ENCODE results near the gene SLC25A29. TPM values are rescaled to one million over a fixed set of nuclear protein-coding genes. Genes with fewer than 3 reads are reported as not detected.

The SLC25A29 gene
- total and polyA plus RNA-seq, 2 of the 13 experiments (the other 11 are each of a cell fraction or from before 2014, with no cell fraction given): 12.2 to 17.2 TPM

GRCh38 chr14:100285021-100285912, 21.0 kb downstream of the SLC25A29 start (continued):
- TF ChIP-seq RORA (CRISPR knock-in tag; IDR thresholded peaks at IDR 0.05): no peak
- no peak for TF ChIP-seq ZNF530 (CRISPR knock-in tag; IDR thresholded peaks at IDR 0.05; ENCODE audit: low read depth)
- no peak for TF ChIP-seq HCFC1 (IDR thresholded peaks at IDR 0.05; ENCODE audit: low read depth, low read length)
- peak; percentile 59; the same call in 1 of the 2 replicates for TF ChIP-seq ZNF691 (CRISPR knock-in tag; IDR thresholded peaks at IDR 0.05; ENCODE audit: borderline replicate concordance, low read depth)
- no peak for TF ChIP-seq PHB2 (IDR thresholded peaks at IDR 0.05; ENCODE audit: partially characterized antibody)
- peak; percentile 67; the same call in 1 of the 2 replicates for TF ChIP-seq ZNF503 (CRISPR knock-in tag; IDR thresholded peaks at IDR 0.05)
- TF ChIP-seq SPEN (CRISPR knock-in tag; IDR thresholded peaks at IDR 0.05; ENCODE audit: low read depth): peak; percentile 69
- peak; percentile 76 for TF ChIP-seq BORCS8-MEF2B (CRISPR knock-in tag; IDR thresholded peaks at IDR 0.05)
- TF ChIP-seq ZNF557 (CRISPR knock-in tag; IDR thresholded peaks at IDR 0.05): peak; percentile 82; the same call in 1 of the 2 replicates
- TF ChIP-seq NKX3-1 (CRISPR knock-in tag; IDR thresholded peaks at IDR 0.05): peak; percentile 82; the same call in 1 of the 2 replicates
- TF ChIP-seq ZNF580 (CRISPR knock-in tag; IDR thresholded peaks at IDR 0.05; ENCODE audit: borderline replicate concordance, low read depth): no peak
- peak; percentile 87 for TF ChIP-seq HNRNPK (IDR thresholded peaks at IDR 0.05; ENCODE audit: low read depth, low read length, poor library complexity, severe bottlenecking)
- TF ChIP-seq HDAC2 (CRISPR knock-in tag; IDR thresholded peaks at IDR 0.05): no peak
- 0 out of 2 replicates have a peak, but pooled peaks have one; percentile 57 for TF ChIP-seq ZNF570 (CRISPR knock-in tag; IDR thresholded peaks at IDR 0.05; ENCODE audit: borderline replicate concordance)
- TF ChIP-seq YY1 (IDR thresholded peaks at IDR 0.05; ENCODE audit: insufficient read depth, insufficient replicate concordance, low read depth, low read length): peak; percentile 36
- TF ChIP-seq GLMP (CRISPR knock-in tag; IDR thresholded peaks at IDR 0.05; ENCODE audit: borderline replicate concordance): no peak
- TF ChIP-seq DNMT1 (CRISPR knock-in tag; IDR thresholded peaks at IDR 0.05): no peak
- TF ChIP-seq RCOR2 (CRISPR knock-in tag; IDR thresholded peaks at IDR 0.05): no peak
- no peak for TF ChIP-seq MTA3 (CRISPR knock-in tag; IDR thresholded peaks at IDR 0.05)
- TF ChIP-seq RNF2 (conservative IDR thresholded peaks at IDR 0.05; ENCODE audit: low read depth): peak; percentile 94; the same call in 1 of the 2 replicates
- no peak for TF ChIP-seq BCL3 (CRISPR knock-in tag; IDR thresholded peaks at IDR 0.05)
- TF ChIP-seq HDAC6 (IDR thresholded peaks at IDR 0.05; ENCODE audit: low read depth, low read length): no peak
- peak; percentile 52; the same call in 1 of the 2 replicates for TF ChIP-seq ZNF777 (CRISPR knock-in tag; IDR thresholded peaks at IDR 0.05)
- peak; percentile 45; the same call in 1 of the 2 replicates for TF ChIP-seq ZNF788 (CRISPR knock-in tag; IDR thresholded peaks at IDR 0.05; ENCODE audit: borderline replicate concordance)
